RPMI7951 (cell line): Measurements from ENCODE around the gene RAB40B. TPM values are rescaled to one million over a fixed set of nuclear protein-coding genes. Genes with fewer than 3 reads are reported as not detected.
"Not testable (repeated sequence)": the region's sequence is repeated elsewhere in the genome, so short reads cannot be mapped to it uniquely, and the experiment has no call there.

Experiments
- DNase-seq: peaks from one replicate; pipeline ENCODE4 v3.0.0-alpha.2; 2012; ENCODE audit warnings: low read depth
- total RNA-seq: library from RNA; depleted of rRNA; stranded (reverse); fragments of >200 nt; shearing (Covaris generic); gene quantifications from 2 replicates; pipeline ENCODE4 v1.2.3, GENCODE V29; 2014

RAB40B gene
- total RNA-seq, 1 experiment from 2014 or later: 7.3 TPM

DNA sequence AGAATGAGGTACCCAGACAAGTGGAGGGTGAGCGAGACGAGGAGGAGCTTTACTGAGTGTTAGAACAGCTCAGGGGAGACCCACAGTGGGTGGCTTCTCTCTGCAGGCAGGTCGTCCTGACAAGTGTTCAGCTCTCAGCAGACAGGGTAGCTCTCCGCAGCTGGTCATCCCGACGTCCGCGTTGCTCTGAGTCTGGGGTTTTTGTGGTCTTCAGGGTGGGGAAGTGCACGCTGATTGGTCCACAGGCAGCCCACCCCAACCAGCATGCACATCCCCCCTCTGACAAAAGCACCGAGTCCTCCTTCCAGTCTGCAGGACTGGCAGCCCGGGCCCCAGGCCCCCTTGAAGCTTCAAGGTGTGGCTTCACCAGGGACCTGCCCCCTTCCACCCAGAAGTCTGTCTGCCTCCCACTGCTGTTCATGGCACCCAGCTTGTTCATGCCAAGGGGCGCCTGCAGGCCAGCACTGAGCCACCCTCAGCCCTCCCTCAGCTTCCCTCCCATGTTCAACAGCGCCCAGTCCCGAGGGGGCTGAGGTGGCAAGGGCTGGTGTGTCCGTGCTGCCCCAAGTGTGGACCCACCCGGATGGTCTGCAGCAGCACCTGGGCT lies 30.4 kb downstream of the RAB40B start:
- no peak for DNase-seq

DNA sequence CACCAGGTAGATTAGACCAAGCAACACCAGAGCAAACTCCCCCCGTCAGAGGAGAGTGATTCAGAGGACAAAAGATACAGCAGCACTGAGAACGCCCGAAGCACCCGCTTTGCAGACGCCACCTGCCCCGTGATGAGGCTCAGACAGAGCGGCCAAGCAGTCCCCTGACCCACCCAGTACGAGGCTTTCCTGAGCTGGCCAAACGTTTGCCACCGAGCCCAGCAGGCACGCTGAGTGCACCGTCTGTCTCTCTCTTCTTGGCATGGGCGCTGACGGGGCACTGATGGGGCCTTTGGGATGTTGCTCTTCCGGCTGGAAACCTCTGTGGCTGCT lies 30.9 kb downstream of the RAB40B start:
- DNase-seq: no peak

DNA sequence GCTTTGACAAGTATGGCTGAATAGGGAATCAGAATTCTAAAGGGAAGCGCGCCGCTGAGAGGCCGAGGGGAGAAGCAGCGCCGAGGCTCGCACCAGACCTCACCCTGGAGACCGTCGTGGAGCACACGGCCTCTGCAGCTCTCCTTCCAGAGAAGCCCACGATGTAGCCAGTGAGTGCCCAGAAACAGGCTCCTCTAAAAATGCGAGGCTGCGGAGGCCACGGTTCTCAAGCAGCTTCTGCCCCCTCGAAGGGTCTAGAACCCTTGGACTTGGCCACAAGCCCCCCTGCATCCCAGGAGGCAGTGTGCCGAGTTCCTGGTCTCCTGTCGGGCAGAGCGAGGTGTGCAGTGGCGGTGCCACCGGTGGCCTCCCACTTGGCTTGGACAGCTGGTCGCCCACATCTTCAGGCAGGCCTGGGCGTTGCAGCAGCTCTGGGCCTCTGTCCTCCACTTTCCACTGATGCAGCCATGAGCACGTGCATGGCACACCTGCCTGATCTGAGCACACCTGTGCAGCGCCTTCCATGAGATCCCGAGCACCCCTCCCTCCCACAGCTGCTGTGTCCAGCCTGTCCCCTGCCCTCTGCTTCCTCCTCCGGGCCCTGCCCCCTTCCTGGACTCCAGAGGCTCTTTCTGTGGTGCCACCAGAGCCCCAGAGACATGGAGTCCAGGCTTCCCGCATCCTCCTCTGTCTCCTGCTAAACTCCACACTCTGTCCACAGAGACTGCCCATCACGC lies 31.4 kb downstream of the RAB40B start:
- no peak for DNase-seq

DNA sequence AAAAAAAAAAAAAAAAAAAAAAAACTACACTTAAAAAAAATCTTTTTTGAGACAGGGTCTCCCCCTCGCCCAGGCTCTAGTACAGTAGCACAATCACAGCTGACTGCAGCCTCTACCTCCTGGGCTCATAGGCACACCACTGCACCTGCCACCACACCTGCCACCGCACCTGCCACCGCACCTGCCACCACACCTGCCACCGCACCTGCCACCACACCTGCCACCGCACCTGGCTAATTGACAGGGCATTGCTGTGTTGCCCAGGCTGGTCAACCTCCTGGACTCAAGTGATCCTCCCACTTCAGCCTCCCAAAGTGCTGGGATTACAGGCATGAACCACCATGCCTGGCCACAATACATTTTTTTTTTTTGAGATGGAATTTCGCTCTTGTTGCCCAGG lies 32.6 kb downstream of the RAB40B start:
- no peak for DNase-seq

DNA sequence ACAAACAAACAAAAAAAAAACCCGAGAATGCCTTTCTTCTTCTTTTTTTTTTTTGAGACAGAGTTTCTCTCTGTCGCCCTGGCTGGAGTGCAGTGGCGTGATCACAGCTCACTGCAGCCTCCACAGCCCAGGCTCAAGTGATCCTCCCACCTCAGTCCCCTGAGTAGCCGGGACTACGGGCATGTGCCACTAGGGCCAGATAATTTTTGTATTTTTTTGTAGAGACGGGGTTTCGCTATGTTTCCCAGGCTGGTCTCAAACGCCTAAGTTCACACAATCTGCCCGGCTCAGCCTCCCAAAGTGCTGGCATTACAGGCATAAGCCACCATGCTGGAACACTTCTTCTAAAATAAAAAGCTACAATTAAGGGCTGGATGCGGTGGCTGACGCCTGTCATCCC lies 33.3 kb downstream of the RAB40B start:
- DNase-seq: no peak

DNA sequence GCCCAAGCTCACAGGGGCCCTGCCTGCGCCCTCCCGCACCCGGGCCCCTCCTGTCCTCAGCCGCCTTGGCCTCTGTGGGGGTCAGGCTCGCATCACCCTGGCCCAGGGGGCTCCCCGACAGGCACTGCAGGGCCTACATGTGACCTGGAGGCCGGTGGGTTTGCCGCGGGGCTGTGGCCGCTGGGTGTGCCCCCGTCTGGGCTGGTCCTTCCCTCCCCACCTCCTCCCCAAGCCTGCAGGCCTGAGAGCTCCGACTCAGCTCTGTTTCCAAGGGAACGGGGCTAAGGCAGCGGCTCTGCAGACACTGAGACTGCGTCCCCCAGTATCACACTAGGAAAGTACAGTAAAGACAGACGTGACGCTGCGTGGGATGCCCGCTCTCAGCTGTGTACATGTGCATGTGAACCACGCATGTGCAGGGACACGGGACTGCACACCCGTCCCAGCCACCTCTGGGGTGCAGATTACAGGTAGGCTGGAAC lies 33.8 kb downstream of the RAB40B start:
- DNase-seq: no peak

DNA sequence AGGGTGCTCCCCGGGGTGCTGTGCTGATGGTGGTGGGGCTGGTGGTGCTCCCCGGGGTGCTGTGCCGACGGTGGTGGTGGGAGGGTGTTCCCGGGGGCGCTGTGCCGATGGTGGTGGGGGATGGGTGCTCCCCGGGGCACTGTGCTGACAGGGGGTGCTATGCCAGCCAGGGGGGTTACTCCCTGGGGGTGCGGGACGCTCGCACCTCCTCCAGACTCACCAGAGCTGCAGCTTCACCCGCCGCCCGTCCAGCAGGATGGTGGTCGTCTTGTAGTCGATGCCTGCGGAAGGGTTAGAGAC lies 34.3 kb downstream of the RAB40B start:
- DNase-seq: no peak

DNA sequence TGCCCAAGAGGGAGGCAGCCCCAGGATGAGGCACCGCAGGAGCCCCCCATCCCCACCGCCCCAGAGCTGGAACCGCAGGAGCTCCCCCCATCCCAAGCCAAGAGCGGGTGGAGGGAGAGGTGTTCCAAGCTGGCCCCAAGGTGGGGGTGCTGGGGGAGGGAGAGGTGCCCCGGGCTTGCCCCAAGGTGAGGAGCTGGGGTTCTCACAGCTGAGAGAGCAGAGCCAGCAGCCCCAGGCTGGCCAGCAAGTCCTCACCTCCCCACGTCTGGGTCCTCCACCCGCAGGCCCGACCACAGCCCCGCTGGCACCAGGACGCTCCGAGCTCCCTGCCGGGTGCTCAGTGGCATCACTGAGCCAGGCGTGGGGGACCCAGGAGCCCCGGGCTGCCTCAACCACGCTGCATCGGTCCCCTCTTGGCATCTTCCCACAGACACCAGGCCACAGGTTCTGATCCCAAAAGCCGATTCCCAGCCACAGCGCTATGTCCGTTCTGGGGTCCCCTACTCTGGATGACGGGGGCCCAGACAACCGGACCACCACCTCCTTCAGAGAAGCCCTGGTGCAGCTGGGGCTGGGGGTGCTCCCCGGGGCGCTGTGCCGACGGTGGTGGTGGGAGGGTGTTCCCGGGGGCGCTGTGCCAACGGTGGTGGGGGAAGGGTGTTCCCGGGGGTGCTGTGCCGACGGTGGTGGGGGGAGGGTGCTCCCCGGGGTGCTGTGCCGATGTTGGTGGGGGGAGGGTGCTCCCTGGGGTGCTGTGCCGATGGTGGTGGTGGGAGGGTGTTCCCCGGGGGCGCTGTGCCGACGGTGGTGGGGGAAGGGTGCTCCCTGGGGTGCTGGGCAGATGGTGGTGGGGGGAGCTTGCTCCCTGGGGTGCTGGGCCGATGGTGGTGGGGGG lies 34.9 kb downstream of the RAB40B start:
- DNase-seq: no peak

DNA sequence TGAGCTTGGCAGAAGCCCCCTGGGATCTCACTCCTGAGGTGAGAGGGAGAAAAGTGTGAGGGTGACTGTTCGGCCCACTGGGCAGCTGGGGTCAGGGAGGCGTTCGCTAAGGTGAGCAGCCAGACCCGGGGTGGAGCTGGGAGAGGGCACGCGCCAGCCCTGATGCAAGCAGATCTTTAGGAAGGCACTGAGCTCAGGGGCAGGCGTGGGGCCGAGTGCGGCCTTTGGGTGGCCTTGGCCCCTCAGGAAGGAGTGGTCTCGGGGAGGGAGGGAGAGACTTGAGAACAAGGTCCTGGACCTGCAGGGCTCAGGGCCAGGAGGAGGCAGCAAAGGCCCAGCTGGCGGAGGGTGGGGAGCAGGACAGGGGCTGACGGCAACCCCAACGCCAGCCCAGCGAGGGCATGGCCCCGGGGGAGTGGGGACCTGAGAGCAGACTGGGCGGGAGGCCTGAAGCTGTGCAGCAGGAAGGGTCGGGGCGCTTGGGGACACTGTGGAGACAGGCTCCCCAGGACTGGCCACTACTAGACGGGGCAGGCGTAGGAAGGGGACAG lies 35.7 kb downstream of the RAB40B start:
- DNase-seq: no peak

DNA sequence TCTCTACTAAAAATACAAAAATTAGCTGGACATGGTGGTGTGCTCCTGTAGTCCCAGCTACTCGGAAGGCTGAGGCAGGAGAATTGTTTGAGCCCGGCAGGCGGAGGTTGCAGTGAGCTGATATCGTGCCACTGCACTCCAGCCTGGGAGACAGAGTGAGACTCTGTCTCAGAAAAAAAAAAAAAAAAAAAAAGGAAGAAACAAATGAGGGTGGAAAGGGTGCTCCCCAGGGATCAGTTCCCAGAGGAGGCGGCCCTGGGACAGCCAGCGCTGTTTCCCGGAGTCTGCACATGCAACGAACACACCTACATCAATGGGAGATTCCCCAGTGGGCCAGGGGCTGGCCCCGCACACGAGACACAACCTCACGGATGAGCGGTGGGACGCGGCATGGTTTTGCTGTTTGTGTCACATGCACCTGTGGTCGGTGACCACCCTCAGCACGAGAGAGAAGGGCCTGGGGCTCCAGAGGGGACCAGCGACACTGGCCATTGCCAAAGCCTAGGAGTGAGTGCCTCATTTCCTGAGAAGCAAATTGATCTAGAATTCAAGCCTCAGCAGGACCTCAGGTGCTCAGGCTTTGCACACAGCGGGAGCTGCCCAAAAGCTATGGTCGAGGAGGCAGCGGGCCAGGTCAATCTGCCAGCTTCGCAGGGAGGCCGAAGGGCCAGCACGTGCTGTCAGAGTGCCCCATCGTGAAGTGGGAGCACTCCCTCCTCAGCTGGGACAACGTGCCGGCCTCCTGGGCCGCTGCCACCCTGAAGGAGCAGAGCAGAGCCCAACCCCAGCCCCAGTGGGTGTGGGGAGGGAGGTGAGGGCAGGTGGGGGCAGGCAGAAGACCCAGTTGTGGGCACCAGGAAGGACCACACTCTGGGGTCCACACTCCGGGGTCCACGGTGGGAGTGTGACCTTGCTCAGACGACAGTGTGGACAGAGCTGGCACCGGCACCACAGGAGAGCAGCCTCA lies 36.5 kb downstream of the RAB40B start:
- DNase-seq: no peak

DNA sequence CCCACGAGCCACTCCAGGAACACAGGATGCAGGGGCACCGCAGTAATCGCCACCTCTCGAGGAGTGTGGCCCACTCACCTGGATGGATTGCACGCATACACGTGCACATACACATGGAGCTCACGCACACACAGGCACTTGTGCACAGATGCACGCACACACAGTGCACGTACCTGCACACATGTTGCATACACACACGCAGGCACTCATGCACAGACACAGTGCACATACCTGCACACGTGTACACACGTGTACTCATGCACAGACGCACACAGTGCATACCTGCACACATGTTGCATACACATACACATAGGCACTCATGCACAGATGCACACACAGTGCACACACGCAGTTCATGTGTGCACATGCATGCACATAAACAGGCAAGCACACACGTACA lies 38.6 kb downstream of the RAB40B start:
- DNase-seq: no peak

DNA sequence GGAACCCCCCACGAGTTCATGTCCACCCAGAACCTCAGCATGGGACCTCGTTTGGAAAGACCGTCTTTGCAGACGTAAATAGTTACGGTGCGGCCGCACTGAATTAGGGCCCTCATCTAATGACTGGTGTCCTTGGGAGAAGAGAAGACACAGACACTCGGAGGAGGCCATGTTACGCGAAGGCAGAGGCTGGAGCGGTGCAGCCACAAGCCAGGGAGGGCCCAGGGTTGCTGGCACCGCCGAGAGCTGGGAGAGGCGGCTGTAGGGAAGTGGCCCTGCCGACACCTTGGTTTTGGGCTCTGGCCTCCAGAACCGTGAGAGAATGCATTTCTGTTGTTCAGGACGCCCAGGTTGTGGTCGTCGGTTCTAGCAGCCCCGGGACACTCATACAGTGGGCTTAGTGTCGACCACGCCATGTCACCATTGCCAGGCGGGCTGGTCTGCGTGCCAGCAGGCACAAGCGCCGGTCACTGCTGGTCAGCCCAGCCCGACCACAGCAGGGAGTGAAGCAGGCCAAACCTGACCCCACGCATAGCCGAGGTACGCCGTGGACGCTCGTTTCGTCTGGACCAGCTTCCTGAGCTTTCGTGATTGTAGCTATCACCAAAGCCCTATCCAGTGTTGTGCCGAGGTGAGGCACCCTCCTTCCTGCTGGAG lies 39.6 kb downstream of the RAB40B start:
- no peak for DNase-seq

DNA sequence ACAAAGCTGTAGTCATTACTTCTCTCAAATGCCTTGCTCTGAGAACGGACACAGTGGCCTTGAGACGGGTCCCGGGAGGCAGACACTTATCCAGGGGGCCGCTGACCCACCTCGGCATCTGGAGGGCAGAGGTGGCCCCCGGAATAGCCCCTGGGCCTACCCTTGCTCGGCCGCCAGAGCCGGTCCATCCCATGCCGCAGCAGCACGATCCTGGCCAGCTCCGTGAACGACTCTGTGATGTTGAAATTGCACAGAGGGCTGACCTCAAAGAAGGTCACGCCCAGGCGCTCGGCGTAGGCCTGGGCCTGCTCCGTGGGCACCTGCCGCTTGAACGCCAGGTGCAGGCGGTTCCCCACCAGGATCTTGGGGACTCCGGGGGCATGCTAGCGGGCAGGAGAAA lies 40.2 kb downstream of the RAB40B start:
- no peak for DNase-seq

DNA sequence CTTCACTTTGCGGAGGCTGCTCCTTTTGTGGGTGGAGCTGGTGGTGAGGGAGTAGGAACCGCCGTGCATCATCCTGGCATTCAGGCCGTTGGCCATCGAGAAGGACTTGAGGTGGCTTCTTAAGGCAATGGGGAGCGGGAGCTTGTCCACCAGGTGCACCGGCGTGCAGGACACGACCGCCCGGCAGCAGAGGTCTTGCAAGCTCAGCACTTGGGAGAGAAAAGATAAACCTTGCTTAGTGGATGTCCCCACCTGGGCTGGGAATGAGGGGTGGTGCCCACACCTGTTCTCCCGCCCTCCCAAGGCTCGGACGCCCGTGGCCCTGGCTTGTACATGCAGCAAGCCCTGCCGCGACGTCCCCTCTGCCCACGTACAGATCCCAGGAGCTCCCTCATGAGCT lies 40.6 kb downstream of the RAB40B start:
- DNase-seq: no peak

DNA sequence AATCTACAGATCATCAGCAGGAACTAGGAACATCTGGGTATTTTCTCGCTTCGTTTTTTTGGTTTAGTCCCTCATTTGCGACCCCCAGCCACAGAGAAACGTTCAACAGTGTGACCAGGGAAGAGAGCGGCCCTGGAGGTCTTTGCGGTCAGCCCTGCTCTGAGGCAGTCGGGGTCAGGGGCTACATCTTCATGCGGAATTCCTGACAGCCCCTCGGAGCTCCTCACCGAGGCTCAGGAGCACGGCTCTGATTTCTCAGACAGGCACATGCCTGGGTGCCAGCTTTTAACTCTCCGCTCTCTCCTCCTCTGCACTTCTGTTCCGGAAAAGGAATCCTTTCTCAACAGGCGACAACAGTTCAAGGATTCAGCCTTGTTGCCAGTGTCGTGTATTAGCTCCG lies 42.2 kb downstream of the RAB40B start:
- DNase-seq: no peak

DNA sequence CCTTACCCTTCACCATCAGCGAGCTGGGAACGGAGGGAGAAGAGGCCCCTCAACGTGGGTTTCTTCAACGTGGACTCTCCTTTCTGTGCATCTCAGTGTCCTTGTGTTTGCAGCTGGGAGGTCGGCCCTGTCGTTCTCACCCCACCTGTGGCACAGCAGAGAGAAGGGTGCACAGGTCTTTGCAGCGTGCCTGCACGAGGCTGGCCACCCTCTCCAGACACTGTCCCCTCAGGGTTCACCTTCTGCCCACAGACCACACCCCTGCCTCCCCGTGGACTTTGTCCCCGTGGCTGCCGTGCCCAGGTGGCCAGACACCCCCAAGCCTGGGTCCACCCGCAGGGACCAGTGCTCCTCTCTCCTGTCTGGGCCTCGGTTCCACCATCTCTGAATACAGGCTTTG lies 43.0 kb downstream of the RAB40B start:
- DNase-seq: no peak

DNA sequence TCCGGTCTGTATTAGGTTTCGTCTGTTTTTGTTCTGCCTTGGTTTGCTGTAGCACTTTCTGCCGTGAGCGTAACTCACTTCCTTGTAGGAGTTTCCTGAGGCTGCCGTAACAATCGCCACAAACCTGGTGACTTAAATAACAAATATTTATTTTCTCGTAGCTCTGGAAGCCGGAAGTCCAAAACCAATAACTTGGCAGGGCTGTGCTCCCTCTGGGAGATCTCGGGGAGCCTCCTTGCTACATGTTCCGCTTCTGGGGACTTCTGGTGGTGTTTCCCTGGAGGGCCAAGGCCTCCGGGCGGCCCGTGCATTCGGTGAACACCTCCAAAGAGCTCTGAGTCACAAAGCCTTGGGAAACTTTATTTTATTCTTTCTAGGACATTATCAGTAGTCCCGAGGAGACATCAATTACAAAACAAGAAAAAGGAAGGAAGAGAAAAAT lies 43.4 kb downstream of the RAB40B start:
- DNase-seq: no peak

DNA sequence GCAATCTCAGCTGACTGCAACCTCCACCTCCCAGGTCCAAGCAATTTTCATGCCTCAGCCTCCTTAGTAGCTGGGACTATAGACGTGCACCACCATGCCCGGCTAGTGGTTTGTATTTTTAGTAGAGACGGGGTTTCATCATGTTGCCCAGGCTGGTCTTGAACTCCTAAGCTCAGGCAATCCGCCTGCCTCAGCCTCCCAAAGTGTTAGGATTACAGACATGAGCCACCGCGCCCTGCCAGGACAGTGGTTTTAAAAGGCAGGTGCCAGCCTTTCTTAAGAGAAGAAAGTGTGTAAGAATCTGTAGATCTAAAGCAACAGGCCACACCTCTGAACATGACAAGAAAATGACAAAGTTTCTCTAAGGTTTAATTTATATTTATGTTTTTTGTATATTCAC lies 43.9 kb downstream of the RAB40B start:
- DNase-seq: not testable (repeated sequence)

DNA sequence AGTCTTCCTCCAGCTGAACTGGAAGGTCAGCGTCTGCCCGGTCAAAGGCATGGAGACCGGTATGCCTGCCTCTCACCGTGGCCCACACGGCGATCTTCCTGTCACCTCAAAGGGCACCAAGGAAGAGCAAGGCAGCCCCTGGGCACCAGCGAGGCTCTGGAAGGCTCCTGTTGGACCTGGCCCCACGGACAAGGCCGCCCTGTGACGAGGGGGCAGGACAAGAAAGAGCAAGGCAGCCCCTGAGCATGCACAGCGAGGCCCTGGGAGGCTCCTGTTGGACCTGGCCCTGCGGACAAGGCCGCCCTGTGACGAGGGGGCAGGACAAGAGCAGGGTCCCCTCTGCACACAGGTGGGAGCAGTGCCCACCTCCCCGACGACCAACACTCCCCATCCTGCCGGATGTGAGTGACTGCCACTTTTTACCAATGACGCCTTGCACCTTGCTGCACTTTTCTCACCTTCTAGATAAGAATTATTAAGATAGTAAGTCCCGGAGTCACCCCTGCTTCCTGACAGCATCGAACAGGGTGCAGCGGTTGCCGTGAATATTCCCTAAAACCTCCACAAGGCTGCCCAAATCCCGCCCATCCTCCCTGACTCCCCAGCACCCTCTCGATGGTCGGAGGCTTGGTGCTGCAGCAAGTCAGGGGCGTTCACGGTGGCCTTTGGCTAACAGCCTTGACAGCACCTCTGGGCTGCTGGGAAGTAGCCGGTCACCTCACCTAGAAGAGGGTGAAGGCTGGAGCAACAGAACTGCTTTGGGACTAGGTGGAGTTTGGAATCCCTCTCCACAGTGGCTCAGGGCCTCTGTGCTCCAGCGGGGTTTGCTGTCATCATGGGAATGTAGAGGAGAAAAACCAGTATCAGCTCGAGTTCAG lies 44.6 kb downstream of the RAB40B start:
- no peak for DNase-seq

DNA sequence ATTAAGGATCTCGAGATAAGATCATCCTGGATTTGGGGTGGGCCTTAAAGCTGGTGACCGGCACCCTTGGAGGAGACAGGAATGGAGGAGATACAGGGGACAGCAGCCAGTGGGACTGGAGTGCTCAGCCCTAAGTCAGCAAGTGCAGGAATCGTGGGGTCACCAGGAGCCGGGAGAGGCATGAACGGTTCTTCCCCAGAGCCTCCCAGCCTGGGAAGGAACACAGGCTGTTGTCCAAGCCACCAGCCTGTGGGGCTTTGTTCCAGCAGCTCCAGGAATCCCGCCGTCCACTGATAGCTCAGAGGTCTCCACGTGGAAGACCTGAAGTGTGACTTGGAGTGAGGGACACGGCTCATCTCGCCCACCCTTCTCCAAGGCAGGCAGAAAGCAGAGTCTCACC lies 47.8 kb downstream of the RAB40B start:
- DNase-seq: no peak
